ENCODE measurements around the gene CSH2.
"Not testable (repeated sequence)": the region's sequence is repeated elsewhere in the genome, so short reads cannot be mapped to it uniquely, and the experiment has no call there.

GRCh38 chr17:63843387-63843888, 30.0 kb downstream of the CSH2 start:
- TF ChIP-seq CTCF, EP300, POLR2A (IDR thresholded peaks at IDR 0.05): not testable (repeated sequence)

Measured in tibial nerve (tissue), 4 donors.